GM21367 (cell line): ENCODE results near the gene NISCH.

Experiments used
- ATAC-seq: cut with Tn5 transposase; IDR thresholded peaks from one replicate; pipeline ENCODE4 v1.9.1; 2021; ENCODE audit not compliant: unreplicated experiment

The NISCH gene

DNA sequence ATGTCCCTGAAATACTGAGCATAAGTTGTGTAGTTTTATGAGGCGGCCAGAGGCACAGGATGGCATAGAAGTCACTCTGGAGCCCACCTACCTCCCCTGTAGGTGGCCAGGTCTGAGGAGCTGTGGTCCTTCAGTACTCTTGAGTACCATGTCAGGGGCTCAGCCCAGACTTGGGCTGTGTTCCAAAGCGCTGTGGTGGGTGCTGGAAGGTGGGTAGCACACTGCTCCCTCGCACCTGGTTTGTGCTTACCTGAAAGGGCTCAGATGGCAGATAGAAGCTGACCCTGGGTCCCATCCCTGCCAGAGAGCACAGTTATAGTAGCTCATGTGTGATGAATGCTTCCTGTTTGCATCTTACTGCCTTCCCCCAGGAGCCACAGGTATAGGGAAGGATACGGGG is 15.5 kb downstream of the NISCH start:
- ATAC-seq = no peak

DNA sequence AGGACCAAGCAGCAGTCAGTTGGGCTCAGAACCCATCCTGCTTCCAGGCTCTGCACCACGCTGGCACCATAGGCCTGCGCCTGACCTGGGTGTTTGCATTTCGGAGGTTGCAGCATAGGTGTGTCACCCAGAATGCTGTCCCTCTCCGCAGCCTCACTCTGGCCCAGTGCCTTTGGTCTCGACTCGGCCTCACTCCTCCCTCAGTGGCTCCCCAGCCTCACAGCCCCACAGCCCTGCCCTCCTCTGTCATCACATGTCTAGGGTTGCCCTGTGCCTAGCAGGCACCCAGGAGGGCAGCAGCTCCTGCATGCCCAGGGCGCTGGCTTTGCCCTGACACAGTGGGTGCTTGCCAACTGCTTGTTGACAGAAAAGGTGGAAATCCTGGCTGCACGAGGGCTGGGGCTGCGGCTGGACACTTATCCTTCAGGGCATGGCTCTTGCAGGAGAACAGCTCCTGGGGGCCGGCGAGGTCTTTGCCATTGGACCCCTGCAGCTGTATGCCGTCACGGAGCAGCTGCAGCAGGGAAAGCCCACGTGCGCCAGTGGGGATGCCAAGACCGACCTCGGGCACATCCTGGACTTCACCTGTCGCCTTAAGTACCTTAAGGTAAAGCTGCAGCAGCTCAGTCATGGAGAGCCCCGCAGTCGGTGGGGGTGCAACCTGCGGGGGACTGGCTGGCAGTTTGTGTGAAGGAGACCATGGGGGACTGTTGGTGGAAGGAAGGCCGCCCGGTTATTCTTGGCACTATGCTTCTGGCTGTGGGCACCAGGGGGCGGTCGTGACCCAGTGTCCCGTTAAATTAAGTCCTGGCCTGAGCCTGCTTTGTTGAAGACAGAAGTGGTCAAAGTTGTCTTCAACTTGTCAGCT is 16.2 kb downstream of the NISCH start:
- ATAC-seq = no peak

DNA sequence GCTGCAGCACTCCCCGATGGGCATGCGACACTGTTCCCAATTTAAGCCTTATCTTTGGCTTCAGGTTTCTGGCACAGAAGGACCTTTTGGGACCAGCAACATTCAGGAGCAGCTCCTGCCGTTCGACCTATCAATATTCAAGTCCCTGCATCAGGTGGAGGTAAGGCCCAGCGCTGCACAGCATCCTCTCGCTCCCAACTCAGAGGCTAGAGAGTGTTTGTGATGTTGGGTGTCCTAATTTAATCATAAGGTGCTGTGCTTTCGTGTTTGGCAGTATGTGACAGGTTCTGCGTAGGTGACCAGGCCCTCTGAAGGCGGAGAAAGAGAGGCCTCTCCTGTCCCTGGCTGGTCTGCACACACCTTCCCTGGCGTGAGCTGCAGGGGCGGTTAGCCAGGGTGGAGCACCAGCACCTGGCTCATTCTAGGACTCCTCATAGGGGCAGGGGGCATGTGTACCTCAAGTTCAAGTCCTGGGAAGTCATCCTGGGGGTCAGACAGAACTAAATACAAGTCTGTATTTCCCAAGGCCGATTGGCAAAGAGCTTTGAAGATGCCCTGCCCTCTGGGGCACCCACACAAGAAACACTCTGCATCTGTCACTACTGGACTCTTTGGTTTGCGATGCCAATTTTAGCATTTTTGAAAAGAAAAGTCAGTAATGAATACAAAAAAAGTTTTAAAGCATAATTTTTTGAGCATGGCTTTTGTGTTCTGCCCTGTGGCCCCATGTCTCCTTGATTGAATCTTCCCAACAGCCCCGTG is 17.0 kb downstream of the NISCH start:
- no peak for ATAC-seq

DNA sequence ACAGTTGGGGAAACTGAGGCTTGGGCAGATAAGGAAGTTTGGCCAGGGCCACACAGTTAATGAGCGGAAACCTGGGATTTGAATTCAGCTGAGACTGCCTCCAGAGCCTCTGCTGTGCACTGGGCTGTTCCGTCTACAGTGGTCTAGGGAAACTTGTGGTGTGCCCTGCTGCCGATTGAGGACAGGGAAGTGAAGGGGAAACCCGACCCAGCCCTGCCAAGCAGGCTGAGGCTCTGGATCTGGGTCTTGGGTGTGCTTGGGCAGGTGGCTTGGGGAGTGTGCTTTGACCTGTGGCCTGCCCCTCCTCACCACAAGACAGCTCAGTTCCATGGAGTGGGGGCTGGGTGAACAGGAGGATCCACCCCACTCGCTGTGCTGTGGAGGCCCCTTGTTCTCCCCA is 17.6 kb downstream of the NISCH start:
- no peak for ATAC-seq

DNA sequence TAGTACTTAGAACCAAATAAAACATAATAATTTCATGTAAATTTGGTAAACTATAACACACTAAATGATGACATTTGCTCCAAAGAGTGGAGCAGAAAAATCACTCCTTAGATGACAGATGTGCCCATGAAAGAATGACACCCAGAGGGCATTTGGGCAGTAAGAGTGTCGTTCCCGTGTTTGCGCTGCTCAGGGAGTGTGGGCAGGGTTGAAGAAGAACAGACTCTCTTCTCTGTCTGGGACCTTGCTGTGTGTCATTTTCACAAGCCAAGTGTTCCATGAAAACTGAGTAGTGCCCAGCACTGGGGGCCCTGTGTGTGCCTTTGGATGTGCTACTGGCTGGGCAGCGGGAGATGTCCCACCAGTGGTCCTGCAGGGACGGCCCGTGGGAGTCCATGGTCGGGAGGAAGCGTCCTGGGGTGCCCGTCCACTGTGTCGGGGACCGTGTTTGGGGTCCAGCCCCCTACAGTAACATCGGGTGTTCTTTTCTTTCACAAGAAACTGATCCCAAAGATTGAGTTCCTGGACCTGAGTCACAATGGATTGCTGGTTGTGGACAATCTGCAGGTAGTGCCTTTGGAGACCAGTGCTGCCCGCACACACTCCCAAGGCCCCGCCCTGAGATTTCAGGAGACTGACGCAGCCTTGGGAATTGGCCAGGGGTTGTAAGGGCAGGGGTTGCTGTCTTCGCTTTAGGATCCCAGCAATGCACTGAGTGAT is 21.8 kb downstream of the NISCH start:
- no peak for ATAC-seq

DNA sequence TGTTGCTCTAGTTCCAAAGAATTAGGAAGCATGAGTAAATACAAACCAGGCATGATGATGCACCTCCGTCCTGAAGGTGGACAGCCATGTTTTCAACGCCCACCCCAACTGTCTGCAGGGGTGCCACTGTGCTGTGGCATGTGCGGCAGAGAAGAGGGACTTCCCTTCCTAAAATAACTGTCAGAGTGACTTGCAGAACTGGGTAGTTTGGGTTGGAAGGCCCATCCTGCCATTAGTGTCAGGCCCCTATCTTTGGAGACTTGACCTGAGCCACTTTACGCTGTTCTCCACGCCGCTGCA is 22.3 kb downstream of the NISCH start:
- no peak for ATAC-seq

DNA sequence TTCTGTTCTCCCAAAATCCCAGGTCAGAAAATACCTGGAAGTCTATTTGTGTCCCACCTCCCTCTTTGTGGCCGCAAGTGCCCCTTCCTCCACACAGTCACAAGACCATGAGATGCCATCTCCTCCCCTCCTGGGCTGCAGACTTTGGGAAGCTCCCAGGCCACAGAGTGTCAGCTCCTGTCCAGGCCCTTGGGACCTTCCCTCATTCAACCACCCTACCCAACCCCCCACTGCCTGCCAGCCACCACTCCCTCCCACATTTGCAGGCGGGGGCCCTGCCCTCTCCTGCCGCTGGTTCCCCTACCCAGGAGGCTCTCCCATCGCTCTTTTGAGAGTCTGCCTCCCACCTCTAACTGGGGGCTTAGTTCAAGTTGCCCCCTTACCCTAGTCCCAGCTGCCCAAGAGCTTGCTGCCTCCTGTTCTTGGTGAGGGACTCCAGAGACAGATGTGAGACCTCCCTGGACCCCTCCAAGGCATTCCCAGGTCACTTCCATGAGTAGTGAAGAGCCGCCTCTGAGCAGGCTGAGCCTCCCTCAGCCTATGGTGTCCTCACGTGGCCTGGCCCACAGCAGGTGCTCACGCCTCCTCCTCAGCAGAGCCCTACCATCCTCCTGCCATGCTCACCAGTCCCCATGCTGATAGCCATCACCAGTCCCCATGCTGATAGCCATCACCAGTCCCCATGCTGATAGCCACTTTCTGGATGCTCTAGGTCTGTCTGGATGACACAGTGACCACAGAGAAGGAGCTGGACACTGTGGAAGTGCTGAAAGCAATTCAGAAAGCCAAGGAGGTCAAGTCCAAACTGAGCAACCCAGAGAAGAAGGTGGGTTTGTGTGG is 23.9 kb downstream of the NISCH start:
- ATAC-seq = no peak

DNA sequence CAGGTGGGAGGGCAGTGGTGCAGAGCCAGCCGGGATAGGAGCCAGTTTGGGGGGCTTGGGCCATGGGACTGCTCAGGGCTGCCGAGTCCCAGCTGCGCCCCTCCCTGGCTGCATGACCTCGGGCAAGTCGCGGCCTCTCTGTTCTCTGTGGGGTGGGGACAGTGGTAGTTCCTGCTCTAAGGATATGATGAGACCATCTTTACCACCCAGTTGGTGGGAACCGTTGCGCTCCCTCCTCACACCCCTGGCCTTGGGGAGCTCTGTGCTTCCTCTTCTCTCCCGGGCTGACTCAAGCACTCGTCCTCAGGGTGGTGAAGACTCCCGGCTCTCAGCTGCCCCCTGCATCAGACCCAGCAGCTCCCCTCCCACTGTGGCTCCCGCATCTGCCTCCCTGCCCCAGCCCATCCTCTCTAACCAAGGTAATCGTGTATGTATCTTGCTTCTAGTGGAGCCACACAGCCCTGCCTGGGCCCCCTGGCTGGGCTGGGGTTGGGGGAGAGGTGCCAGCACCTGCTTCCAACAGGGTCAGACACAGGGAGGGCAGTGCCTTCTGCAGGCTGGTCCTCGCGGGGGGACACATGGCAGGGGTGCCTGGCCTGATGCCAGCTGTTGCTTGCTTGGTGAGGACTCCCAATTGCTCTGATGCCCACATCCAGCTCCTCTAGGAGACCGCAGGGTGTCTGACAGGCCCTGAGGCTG is 24.6 kb downstream of the NISCH start:
- no peak for ATAC-seq

DNA sequence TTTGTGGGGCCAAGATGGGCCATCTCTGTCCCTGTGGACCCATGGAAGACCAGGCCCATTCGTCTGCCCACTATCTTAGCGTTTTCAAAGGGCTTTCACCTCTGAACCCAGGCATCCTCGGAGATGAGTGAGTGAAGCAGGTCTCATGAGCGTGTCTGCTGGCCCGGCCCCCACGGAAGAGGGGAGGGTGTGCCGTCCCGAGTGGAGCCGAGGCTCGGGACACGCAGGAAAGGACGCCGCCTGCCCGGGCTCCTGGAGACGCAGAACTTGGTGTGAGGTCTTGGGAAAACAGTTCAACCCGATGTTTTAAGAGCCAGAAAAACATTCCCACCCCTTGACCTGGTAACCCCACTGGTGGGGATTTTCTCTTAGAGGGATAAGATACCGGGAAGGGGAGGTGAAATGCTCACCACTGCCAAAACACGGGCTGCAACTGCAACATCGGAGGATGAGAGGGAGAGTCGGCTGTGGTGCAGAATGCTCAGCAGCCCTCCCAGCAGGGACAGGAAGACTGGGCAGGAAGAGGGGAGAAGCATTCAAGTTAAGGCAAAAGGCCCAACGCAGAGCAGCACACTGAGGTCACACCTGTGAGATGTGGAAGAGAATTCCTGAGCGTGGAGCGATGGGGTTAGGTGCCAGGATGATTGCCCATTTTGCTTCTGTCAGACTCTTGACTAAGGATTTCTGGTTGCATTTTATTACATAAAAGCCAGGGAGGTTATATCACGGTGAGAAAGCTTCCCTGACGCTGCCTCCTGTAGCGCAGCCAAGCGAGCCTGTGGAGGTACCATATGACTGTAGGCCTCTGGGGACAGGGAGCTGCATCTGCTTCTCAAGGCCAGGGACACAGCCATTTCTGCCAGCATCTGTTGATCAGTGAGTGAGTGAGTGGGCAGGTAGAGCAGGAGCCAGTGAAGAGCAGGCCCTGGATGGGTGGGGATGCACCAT is 25.6 kb downstream of the NISCH start:
- ATAC-seq = no peak

DNA sequence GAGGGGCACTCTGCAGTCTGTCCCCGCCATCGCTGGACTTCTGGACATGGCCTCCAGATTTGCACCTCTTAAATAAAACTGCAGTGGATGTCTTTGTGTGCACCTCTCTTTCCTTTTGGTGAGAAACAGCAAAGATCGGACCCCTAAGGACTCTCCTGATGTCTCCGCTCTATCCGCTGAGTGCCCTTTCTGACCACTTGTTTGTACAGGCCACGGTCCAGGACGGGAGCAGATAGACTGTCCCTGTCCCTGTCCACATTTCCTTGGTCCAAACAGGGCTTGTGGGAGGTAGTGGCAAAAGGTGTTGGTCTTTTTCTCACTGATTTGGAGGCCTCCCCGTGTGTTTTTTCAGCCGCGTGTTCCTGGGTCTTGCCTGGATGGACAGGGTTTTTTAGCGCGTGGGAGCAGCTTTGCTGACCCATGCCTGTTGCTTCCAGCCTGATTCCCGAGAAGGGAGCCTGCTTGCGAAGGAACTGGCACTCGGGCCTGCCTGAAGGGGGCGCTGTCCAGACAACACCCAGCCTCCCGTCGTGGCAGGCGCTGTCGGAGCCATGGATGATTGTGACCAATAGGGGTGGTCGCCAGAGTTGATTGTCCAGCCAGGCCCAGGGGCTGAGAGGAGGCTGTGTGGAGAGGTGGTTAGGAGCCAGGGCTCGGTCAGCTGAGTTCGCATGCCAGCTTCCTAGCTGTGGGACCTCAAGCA is 26.6 kb downstream of the NISCH start:
- ATAC-seq = no peak

DNA sequence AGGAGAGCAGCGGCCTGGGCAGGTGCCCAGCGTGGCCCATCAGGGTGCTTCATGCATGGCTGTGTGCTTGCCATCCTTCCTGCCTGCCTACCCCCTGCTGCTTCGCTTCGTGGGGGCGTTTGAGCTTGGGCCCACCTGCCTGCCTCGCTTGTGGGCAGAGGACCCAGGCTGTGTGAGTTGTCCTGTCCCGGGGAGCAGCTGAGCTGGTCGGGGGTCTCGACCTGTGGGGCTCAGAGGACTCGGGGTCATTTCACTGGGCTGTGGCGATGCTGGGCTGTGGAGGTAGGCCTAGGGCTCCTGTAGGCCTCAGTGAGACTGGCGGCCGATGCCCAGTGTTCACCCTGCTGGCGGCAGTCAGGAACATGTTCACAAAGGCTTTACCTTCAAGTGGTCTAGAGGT is 27.7 kb downstream of the NISCH start:
- no peak for ATAC-seq

DNA sequence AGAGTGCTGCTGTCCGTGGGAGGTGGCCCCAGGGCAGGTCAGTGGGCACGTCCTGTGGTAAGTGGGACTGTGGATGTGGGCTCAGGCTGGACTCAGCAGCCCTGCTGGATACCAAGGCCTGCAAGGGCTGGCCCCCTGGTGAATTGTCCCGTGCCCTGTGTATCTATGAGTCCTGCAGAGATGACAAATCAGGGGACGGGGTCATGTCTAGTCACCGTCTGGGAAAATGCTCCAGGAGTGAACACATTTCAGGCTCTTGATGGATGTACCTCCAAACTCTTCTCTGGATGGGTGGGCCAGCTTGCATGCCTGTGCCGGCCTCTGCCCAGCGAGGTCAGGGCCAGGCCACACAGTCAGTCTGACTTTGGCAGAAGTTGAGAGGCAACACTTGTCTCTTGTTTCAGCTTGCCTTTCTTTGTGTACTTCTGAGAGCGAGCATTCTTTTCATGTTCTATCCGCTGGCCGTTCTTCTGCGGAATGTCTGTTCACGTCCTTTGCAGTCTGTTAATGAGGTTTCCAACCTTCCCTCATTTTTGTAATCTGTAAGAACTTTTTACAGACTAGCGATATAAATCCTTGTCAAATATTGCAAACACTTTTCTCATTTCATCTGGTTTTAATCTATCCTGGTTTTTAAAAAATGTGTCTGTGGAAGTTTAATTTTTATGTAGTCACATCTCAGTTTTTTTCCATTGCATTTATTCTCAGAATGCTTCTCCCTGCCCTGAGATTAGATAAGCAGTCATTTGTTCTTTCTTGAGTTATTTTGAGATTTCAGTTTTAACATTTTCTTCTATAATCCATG is 28.4 kb downstream of the NISCH start:
- no peak for ATAC-seq

DNA sequence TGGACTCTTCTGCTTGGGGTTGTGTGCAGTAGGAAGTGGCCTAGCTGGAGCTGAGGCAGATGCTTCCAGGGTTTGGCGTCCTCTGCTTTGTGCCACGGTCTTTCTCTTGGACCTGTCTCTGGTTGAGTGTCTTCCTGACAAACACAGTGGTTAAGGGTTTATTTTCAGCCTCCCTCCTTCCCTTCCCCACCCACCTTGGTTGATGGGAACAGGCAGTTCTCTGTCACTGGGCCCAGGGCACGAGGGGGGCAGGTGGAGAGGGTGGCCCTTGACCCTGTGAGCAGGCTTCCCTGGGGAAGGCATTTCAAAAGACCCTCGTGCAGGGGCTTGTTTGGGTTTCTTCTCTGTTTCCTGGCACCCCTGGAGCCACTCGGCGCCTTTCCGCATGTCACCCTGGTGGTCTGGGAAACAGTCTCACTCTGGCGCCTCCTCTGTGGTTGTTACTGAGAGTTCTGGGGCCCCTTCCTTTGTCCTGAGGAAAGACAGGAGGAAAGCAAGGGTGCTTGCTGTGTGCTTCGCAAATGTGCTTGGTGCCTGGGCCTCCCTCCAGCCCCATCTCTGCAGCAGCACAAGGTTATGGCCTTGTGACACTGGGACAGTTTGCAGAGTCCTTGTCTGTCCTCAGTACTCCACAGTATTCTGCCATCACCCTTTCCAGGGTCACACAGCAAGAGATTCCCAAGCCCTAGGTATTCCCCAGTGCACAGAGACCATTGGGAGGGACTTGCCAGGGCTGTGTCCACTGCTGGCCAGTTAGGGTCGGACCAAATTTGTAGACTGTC is 29.5 kb downstream of the NISCH start:
- no peak for ATAC-seq

DNA sequence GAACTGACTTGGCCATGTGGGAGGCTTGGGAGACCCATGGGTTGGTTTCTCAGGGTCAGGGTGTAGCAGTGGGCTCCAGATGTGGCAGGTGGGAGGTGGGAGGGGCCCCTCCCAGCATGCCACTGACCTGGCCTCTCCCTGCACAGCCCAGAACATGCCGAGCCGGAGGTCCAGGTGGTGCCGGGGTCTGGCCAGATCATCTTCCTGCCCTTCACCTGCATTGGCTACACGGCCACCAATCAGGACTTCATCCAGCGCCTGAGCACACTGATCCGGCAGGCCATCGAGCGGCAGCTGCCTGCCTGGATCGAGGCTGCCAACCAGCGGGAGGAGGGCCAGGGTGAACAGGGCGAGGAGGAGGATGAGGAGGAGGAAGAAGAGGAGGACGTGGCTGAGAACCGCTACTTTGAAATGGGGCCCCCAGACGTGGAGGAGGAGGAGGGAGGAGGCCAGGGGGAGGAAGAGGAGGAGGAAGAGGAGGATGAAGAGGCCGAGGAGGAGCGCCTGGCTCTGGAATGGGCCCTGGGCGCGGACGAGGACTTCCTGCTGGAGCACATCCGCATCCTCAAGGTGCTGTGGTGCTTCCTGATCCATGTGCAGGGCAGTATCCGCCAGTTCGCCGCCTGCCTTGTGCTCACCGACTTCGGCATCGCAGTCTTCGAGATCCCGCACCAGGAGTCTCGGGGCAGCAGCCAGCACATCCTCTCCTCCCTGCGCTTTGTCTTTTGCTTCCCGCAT is 31.8 kb downstream of the NISCH start:
- ATAC-seq = no peak

DNA sequence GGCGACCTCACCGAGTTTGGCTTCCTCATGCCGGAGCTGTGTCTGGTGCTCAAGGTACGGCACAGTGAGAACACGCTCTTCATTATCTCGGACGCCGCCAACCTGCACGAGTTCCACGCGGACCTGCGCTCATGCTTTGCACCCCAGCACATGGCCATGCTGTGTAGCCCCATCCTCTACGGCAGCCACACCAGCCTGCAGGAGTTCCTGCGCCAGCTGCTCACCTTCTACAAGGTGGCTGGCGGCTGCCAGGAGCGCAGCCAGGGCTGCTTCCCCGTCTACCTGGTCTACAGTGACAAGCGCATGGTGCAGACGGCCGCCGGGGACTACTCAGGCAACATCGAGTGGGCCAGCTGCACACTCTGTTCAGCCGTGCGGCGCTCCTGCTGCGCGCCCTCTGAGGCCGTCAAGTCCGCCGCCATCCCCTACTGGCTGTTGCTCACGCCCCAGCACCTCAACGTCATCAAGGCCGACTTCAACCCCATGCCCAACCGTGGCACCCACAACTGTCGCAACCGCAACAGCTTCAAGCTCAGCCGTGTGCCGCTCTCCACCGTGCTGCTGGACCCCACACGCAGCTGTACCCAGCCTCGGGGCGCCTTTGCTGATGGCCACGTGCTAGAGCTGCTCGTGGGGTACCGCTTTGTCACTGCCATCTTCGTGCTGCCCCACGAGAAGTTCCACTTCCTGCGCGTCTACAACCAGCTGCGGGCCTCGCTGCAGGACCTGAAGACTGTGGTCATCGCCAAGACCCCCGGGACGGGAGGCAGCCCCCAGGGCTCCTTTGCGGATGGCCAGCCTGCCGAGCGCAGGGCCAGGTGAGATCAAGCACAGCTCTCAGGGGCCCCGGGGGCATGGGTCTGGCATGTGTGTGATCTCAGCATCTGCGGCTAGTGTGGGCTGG is 32.6 kb downstream of the NISCH start:
- no peak for ATAC-seq
